ENCODE data around the gene SIX5.
A peak's percentile ranks its signal among the peaks of the same experiment; 100 is the strongest.
"Not testable (repeated sequence)": the region's sequence is repeated elsewhere in the genome, so short reads cannot be mapped to it uniquely, and the experiment has no call there.

SIX5 gene

DNA sequence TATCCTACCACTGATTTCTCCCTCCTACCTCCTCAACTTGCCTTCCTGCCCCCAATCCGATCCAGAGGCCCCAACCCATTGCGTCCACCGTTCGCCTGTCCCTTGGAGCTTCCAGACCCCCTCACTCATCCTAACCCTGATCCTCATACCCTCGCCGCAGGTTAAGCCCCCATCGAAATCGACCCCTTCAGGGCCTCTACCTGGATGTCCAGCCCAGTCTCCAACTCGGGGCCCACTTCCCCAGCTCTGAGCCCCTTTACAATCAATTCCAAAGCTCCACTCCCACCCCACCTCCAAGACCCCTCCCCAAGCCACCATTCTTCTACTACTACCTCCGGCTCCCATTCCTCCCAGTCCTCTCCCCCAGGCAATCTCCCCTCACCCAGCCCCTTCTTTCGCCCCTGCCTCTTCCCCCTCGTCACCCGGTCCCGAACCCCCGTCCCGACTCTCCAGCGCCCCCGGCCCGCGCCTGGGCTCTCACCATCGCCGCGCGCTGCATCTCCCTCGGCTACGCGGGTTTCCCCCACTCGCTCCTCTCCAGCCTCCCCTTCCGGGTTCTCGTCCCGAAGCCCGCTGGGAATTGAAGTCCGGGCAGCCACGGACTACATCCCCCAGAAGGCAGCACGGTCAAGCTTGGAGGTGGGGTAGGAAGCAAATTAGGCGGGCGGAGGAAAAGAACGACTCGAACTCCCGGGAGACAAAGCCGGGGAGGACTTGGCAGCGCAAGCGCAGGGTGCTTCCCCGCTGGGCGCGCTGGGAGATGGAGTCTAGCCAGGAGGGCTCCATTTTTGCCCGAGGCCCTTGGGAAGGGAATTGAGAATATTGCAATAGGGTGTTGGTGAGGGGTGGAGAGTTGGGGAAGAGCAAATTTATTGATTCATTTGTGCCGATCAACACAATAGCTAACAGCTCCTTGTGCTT lies 38.4 kb downstream of the SIX5 start, which contains the start of gene FBXO46:
TSS of gene FBXO46 (minus strand) at position 529 of the 921 bp plus-strand sequence. CDS start 17,401 bp downstream, outside the sequence.
- DNase-seq (ENCODE audit: low spot score), result peak; percentile 98
- TF ChIP-seq, protein P1, sequence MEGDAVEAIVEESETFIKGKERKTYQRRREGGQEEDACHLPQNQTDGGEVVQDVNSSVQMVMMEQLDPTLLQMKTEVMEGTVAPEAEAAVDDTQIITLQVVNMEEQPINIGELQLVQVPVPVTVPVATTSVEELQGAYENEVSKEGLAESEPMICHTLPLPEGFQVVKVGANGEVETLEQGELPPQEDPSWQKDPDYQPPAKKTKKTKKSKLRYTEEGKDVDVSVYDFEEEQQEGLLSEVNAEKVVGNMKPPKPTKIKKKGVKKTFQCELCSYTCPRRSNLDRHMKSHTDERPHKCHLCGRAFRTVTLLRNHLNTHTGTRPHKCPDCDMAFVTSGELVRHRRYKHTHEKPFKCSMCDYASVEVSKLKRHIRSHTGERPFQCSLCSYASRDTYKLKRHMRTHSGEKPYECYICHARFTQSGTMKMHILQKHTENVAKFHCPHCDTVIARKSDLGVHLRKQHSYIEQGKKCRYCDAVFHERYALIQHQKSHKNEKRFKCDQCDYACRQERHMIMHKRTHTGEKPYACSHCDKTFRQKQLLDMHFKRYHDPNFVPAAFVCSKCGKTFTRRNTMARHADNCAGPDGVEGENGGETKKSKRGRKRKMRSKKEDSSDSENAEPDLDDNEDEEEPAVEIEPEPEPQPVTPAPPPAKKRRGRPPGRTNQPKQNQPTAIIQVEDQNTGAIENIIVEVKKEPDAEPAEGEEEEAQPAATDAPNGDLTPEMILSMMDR (IDR thresholded peaks at IDR 0.05; ENCODE audit: borderline replicate concordance, control extremely low read depth, extremely low read depth, insufficient read depth, missing control alignments), result peak; percentile 23
- in situ Hi-C loops (cut with MboI; ENCODE audit: low sequenced_read_pairs, unreplicated experiment), result no loop called here

DNA sequence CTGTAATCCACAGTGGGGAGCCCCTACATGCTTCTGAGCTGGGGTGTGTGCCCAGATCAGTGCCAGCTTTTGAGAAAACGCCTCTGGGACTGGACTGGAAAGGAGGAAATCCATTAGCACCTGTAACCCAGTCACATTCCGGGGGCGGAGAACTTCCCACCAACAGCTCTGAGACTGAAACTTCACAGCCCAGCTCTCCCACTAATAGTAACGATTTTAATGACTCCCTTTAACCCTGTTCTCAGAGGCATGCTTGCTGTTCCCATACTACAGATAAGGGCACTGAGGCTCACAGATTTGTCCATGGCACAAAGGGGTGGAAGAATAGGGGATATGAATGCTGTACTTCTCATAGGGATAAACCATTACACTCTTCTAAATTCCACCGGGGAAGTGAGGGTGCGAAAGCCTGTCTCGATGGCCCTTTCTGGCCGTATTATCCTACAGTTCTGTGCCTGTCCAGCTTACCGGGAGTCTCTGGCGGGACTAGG lies 39.2 kb downstream of the SIX5 start:
- TF ChIP-seq, protein P1 (IDR thresholded peaks at IDR 0.05; ENCODE audit: borderline replicate concordance, control extremely low read depth, extremely low read depth, insufficient read depth, missing control alignments), result no peak
- in situ Hi-C loops (cut with MboI; ENCODE audit: low sequenced_read_pairs, unreplicated experiment), result no loop called here
- peak; percentile 68 for DNase-seq (ENCODE audit: low spot score)

DNA sequence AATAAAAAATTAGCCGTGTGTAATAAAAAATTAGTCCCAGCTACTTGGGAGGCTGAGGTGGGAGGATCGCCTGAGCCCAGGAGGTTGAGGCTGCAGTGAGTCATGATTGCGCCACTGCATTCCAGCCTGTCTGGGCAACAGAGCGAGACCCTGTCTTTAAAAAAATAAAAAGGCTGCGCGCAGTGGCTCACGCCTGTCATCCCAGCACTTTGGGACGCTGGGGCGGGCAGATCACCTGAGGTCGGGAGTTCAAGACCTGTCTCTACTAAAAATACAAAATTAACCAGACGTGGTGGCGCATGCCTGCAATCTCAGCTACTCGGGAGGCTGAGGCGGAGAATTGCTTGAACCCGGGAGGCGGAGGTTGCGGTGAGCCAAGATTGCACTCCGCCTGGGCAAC lies 40.4 kb downstream of the SIX5 start:
- in situ Hi-C loops (cut with MboI; ENCODE audit: low sequenced_read_pairs, unreplicated experiment); DNase-seq (ENCODE audit: low spot score): not testable (repeated sequence)

DNA sequence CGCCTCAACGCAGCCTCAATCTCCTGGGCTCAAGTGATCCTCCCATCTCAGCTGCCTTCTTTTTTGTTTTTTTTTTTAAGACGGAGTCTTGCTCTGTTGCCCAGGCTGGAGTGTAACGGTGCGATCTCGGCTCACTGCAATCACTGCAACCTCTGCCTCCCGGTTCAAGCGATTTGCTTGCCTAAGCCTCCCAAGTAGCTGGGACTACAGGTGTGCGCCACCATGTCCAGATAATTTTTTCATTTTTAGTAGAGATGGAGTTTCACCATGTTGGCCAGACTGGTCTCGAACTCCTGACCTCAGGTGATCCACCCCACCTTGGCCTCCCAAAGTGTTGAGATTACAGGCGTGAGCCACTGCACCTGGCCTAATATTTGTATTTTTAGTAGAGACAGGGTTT lies 49.0 kb downstream of the SIX5 start:
- in situ Hi-C loops (cut with MboI; ENCODE audit: low sequenced_read_pairs, unreplicated experiment); DNase-seq (ENCODE audit: low spot score): not testable (repeated sequence)

DNA sequence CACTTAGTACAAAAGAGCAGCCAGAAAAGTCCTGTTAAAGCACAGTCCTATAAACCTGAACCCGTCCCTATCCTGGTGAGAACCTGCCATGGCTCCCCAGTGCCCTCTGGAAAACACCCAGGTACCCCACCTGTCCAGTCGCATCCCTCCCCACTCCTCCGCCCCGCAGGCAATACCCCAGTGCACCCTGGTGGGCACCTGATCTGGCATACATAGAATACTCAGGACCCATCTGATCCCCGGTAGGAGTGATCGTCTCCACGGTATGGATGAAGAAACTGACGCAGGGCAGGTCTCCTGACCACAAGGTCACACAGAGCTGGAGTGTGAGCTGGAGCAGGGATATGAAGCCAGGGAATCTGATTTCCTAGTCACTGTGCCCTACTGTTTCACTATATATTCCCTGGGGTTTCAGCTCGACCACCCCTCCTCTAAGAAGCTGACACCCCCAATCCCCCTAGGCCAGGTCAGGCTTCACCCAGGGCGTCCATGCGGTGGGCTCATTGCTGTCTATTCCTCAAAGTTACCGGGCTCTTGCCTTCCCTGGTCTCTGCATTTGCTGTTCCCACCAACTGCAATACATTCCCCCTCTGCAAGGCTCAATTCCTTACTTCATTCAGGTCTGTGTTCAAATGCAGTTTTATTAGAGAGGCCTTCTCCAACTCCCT lies 50.9 kb downstream of the SIX5 start:
- TF ChIP-seq, protein P1 (IDR thresholded peaks at IDR 0.05; ENCODE audit: borderline replicate concordance, control extremely low read depth, extremely low read depth, insufficient read depth, missing control alignments), result no peak
- no peak for DNase-seq (ENCODE audit: low spot score)
- in situ Hi-C loops (cut with MboI; ENCODE audit: low sequenced_read_pairs, unreplicated experiment), result no loop called here

DNA sequence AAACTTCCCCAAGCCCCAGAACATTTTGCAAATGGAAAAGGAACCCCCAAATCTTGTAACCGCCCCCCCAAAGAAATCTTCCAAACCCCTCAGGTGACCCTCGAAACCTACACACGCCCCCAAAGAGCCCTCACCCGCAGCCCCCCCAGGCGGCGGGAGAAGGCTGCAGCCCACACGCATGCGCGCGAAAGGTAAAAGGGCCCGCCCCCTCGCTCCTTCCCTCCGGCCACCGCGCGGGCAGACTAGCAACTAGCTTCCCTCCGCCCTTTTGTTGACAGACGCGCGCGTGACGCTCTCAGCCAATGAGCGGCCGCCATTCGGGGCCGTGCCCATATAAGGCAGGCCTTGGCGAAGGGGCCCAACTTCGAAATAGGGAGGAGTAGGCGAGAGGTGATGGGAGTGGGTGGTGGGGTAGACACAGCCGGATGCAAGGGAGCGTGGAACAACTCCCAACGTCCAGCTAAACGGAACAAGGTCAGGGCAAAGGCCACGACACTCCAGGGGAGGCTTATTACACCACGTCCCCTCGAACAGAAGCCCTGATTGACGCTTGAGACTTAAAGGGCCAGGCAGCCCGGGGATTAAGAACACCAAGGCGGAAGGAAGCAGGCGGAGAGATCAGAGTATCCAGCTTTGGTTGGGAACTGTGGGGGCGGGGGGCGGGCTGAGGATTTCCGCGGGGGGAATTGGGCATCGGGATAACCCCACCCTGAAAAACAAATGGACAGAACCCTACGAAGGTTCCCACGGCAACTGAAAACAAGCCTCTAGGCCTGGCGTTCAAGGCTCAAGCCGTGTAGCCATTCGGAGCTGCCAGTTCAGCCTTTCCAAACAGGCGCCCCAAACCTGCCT lies 51.7 kb downstream of the SIX5 start:
- TF ChIP-seq, protein P1 (IDR thresholded peaks at IDR 0.05; ENCODE audit: borderline replicate concordance, control extremely low read depth, extremely low read depth, insufficient read depth, missing control alignments), result no peak
- in situ Hi-C loops (cut with MboI; ENCODE audit: low sequenced_read_pairs, unreplicated experiment), result no loop called here
- peak; percentile 98 for DNase-seq (ENCODE audit: low spot score)

Measured in GM13976 (cell line).